Stimulated activated naive CD8-positive, alpha-beta T cell treated with anti-CD3 and anti-CD28 coated beads, Interleukin-15, amount 100 ng/mL, for 72 hours (primary cell): ENCODE results near the gene TAS2R38.
"Not testable (repeated sequence)": the region's sequence is repeated elsewhere in the genome, so short reads cannot be mapped to it uniquely, and the experiment has no call there.

Experiments
- ATAC-seq: fragments of 150-1000 bp; cut with Tn5 transposase; 2 replicates; pipeline ENCODE4 v1.10.0; 2021; ENCODE audit warnings: mild to moderate bottlenecking, moderate library complexity
- DNase-seq, 2 donors: peaks; one replicate each; pipeline ENCODE4 v3.0.0; 2021 to 2022
- H3K27ac Mint-ChIP-seq, 2 donors: one replicate each; pipeline ENCODE4 v1.8.0; 2022; ENCODE audit warnings: mild to moderate bottlenecking in 2 of 2, mixed read lengths in 2 of 2, moderate library complexity in 2 of 2
- H3K27me3 Mint-ChIP-seq: one replicate; pipeline ENCODE4 v1.8.0; 2022; ENCODE audit warnings: mixed read lengths
- H3K4me1 Mint-ChIP-seq: one replicate; pipeline ENCODE4 v1.8.0; 2022; ENCODE audit warnings: mild to moderate bottlenecking, mixed read lengths
- H3K4me3 Mint-ChIP-seq, 2 donors: one replicate each; pipeline ENCODE4 v1.8.0; 2022; ENCODE audit warnings: mild to moderate bottlenecking in 2 of 2, mixed read lengths in 2 of 2, moderate library complexity in 1 of 2
- H3K9me3 Mint-ChIP-seq, 2 donors: one replicate each; pipeline ENCODE4 v1.8.0; 2022; ENCODE audit warnings: mixed read lengths in 2 of 2

TAS2R38 gene

DNA sequence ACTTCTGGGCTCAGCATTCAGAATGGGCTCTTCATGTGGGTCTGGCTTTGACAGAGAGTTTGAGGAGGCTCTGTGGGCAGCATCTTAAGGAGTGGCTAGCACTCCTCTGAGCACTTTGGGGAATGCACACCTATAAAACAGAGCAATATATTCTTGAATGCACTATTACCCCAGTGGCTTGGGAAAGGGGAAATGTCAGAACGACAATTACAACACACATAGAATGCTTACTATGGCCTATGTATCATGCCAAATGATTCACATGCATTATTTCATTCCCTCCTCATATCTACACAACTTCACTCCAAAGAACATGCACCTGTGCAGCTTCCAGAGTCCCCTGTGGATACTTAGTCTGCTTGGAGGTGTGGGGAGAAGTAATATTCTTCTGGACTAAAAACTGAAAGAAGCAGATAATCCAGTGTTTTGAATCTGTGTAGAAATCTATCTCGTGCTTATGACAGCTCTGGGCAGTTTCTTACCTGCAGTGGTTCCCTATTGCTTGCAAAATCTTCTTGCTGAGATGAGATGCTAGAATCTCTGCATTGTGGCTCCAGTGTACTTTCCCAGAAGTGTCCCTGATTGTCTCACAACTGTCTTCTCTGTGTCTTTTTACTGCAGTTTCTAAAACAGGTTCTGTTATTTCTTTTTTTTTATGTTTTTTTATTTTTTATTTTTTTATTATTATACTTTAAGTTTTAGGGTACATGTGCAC is 16.6 kb upstream of the TAS2R38 start:
- no peak overlapping the region for H3K4me3 Mint-ChIP-seq
- no peaks in the 10 kb centered on the region for H3K27me3 Mint-ChIP-seq
- no peak overlapping the region for H3K27ac Mint-ChIP-seq
- DNase-seq = no peak
- no peaks in the 10 kb centered on the region for H3K9me3 Mint-ChIP-seq
- no peak for ATAC-seq
- H3K4me1 Mint-ChIP-seq = no peaks in the 10 kb centered on the region

DNA sequence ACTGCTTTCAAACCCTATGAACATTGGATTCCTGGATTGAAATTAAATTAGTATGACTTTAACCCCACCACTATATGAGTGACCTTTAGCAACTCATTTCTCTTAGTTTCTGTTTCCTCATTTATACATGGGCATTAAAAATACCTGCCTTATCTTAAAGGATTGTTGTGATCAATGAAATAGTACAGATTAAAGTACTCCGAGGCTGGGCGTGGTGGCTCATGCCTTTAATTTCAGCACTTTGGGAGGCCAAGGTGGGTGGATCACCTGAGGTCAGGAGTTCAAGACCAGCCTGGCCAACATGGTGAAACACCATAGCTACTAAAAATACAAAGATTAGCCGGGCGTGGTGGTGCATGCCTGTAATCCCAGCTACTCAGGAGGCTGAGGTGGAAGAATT is 14.2 kb upstream of the TAS2R38 start:
- not testable (repeated sequence) for H3K4me3 Mint-ChIP-seq, DNase-seq, H3K27ac Mint-ChIP-seq, H3K9me3 Mint-ChIP-seq, H3K27me3 Mint-ChIP-seq, ATAC-seq, H3K4me1 Mint-ChIP-seq

DNA sequence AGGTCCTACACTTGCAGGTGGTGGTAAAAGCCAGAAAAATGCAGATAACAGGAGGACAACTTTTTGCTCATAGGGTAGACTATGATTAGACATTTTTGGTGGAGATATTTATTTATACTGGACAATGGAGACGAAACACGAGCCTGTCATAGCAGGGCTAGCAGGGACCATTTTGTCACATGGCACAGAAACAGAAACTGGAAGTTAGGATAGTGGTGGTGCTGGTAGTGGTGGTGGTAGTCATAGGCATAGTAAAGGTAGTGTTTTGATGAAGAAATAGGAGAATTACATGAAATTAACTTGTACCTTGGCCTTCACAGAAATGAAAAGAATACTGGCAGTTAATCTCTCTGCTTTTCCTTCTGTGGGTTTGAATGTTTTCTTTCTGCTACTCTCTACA is 13.3 kb upstream of the TAS2R38 start:
- Mint-ChIP-seq H3K27ac (no peak overlapping the region), H3K27me3 (no peaks in the 10 kb centered on the region), H3K4me1 (no peaks in the 10 kb centered on the region), H3K4me3 (no peak overlapping the region), H3K9me3 (no peaks in the 10 kb centered on the region)
- ATAC-seq (no peak), DNase-seq (no peak)

DNA sequence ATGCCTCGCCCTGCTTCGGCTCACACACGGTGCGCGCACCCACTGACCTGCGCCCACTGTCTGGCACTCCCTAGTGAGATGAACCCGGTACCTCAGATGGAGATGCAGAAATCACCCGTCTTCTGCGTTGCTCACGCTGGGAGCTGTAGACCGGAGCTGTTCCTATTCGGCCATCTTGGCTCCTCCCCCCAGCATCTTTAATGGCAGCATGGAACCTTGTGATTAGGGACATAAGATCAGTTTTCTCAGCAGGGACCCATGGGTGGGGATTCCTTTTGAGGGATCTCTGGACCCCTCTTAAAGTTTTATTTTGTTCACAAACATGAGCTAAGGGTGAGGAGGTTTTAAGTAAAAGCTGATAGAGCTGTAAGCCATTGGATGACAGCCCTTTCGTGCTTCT is 12.4 kb upstream of the TAS2R38 start:
- peak overlapping the region in 1 of 2 donors; percentile 76 for H3K27ac Mint-ChIP-seq
- not testable (repeated sequence) for H3K4me3 Mint-ChIP-seq, DNase-seq, H3K4me1 Mint-ChIP-seq, ATAC-seq, H3K27me3 Mint-ChIP-seq, H3K9me3 Mint-ChIP-seq

DNA sequence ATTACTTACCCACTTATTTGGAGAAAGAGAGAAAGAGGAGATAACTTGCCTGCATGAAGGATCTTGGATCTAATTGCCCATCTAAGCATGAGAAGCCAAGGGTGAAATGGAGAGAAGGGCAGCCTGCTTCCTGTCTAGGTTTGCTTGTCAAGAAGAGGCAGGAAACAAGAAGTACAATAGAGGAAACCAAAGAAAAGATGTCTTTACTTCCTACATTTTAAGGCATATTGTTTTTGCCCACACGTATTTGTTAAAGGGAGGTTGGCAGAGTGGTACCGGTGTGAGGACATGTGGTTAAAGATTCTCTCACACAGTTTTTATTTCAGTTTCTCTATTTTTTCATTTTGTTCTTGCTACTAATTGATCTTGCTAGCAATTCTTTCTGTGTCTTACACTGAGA is 6.0 kb upstream of the TAS2R38 start:
- no peak for ATAC-seq
- Mint-ChIP-seq H3K4me3 (no peak overlapping the region), H3K27ac (no peak overlapping the region), H3K4me1 (peaks cover 12% of the 10 kb centered on the region), H3K27me3 (no peaks in the 10 kb centered on the region), H3K9me3 (no peaks in the 10 kb centered on the region)
- no peak for DNase-seq

DNA sequence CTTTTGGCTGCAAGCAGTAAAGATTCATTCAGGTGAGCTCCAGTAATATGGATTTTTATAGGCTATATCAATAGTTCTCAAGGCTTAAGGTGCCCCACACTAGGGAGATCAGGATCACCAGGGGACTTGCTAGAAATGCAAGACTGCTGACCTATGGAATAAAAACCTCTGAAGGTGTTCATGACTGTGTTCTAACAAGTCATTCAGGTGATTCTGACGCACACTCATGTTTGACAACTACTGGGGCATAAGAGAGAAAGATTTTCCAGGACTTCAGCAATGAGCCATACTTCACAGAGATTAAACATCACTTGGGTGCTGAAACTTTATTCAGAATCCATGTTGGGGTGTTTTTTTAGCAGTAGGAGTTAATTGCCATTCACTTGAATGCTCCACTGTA is 4.8 kb upstream of the TAS2R38 start:
- H3K27me3 Mint-ChIP-seq = no peaks in the 10 kb centered on the region
- H3K4me1 Mint-ChIP-seq = peaks cover 12% of the 10 kb centered on the region
- no peak for ATAC-seq
- no peak overlapping the region for H3K4me3 Mint-ChIP-seq
- H3K9me3 Mint-ChIP-seq = no peaks in the 10 kb centered on the region
- no peak overlapping the region for H3K27ac Mint-ChIP-seq
- no peak for DNase-seq

DNA sequence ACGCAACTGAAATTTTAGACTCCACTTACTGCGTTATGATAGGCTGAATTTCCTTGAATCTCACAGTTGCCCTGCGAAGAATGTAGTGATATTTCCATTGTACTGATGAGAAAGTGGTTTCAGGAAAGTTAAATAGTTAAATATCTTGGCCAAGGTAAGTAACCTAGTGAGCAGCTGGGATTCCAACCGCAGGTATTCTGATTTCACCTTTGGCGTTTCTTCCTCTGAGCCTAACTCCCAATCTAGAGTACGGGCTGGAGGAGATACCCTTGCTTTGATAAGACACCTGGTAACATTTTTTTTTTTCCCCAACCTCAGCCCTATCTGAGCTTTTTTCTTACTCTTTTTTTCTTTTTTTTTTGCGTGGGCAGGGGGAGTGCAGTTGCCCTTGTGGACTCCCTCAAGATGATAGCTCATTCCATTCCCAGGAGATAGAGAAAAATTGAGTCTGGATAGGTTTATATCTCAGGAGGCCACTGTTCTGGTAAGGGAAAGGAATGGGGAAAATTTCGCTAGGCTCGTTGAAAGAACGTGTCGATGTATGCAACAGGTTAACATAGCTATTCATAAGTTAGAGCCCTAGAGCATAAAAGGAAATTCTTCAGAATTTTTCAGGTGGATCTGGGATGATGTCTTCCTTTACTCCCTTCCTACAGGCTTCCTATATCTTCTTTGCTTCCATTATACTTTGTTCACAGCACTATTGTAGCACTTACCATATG is 3.1 kb upstream of the TAS2R38 start:
- Mint-ChIP-seq H3K27me3 (no peaks in the 10 kb centered on the region), H3K4me3 (peak overlapping the region; percentile 82 to 87), H3K4me1 (peaks cover 12% of the 10 kb centered on the region), H3K9me3 (no peaks in the 10 kb centered on the region), H3K27ac (peak overlapping the region in 1 of 2 donors; percentile 54)
- ATAC-seq (no peak), DNase-seq (no peak)

DNA sequence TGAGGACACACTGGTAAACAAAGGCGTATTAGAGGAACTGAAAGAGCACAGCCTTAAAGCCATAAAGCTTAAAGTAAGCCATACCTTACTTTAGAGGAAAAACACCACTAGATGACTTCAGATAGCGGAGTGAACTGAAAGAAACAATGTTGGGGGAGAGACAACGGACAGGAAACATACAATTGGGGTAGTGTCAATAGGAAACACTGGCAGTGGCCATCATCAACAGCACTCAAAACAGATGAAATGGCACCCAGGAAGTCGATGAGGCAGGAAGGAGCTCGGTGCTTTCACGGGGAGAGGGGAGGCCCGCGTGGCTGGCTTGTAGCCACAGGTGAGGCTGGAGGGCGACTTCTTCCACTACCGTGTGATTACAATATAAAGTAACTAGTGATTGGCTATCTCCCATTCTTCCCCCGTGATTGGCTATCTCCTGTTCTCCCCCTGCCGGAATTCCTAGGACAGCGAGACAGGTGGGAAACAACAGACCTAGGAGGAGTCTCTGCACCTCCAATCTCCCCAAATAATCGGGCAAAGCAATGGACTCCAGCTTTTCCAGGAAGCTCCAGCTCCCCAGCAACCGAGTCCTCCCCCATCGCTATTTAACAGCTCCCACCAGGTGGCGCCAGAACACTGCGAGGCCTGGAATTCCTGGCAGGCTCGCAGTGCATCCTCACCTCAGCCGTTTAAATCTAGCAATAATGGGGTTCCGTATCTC is 2.4 kb upstream of the TAS2R38 start:
- no peaks in the 10 kb centered on the region for H3K27me3 Mint-ChIP-seq
- peak; percentile 90 for ATAC-seq
- peak; percentile 62 to 70 for DNase-seq
- H3K4me1 Mint-ChIP-seq = peaks cover 12% of the 10 kb centered on the region
- H3K4me3 Mint-ChIP-seq = peak overlapping the region; percentile 82 to 87
- peak overlapping the region in 1 of 2 donors; percentile 92 for H3K27ac Mint-ChIP-seq
- no peaks in the 10 kb centered on the region for H3K9me3 Mint-ChIP-seq

DNA sequence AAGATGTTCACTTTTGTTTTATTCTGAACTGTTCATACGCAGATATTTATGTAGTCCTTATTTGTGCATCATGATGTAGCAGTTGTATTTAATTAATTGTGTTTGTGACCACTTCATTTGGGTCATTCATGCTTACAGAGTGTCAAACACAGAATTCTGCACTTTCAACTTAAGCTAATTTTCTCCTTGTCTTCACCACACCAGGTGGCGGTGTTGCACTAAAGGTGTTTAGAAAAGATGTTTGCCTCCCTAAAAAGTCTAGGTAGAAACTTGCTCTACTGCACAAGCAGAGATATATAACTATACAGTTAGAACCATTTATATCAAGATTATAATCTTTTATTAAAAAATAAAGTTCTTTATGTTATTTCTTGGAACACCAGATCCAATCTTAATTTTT is 1.3 kb upstream of the TAS2R38 start:
- no peaks in the 10 kb centered on the region for H3K27me3 Mint-ChIP-seq
- no peak overlapping the region for H3K27ac Mint-ChIP-seq
- DNase-seq = no peak
- H3K9me3 Mint-ChIP-seq = no peaks in the 10 kb centered on the region
- peaks cover 12% of the 10 kb centered on the region for H3K4me1 Mint-ChIP-seq
- no peak overlapping the region for H3K4me3 Mint-ChIP-seq
- ATAC-seq = no peak

DNA sequence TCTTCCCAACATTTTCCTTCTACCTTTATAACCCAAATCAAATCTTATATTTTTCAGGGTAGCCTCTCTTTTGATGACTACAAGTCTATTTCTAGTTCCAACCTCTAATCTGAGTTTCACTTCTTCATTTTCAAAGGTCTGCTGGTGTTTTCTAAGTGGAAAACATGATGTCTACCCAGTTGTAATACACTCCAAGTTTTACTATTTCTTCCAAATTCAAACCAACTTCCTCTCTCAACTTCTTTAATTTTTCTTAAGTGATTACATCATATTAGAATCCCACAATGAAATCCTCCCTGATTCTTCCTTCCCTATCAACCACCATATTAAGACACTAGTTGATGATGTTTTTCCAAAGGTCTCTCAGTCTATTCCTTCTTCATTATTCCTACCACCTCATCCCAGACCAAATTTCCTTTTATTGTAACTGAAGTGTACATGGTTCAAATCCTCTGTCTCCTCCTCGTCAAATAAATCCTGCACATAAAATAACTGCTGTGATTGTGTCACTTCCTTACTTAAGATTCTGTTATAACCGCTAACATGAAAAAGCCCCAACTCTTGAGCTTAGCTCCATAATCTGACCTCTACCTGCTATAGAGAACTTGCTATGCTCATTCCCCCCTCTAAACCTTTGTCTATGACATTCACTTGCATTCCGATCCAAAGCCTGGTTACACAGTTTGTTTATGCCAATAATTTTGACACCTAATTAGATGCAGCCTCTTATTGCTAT is 12.7 kb downstream of the TAS2R38 start:
- Mint-ChIP-seq H3K4me3 (no peak overlapping the region), H3K4me1 (no peaks in the 10 kb centered on the region), H3K9me3 (no peaks in the 10 kb centered on the region), H3K27ac (no peak overlapping the region), H3K27me3 (no peaks in the 10 kb centered on the region)
- DNase-seq (no peak), ATAC-seq (no peak)

DNA sequence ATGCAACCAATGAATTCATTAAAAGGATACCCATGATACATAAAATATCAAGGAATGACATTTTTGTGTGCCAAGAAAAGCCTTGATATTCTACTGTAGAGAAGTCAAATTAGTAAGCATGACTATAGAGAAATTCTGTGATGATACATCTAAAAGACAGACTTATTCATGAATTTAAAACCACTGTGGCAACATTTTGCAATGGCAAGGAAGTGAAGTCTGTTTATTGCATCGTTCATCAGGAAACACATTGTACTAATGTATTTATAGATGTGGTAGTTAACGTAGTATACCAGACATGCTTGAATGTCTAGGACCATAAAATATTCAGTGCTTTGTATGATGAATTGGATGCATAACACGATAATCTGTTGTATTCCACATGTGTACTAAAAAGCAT is 17.5 kb downstream of the TAS2R38 start:
- ATAC-seq = no peak
- no peak overlapping the region for H3K4me3 Mint-ChIP-seq
- no peak overlapping the region for H3K27ac Mint-ChIP-seq
- DNase-seq = no peak
- H3K27me3 Mint-ChIP-seq = no peaks in the 10 kb centered on the region
- H3K4me1 Mint-ChIP-seq = no peaks in the 10 kb centered on the region
- H3K9me3 Mint-ChIP-seq = no peaks in the 10 kb centered on the region

DNA sequence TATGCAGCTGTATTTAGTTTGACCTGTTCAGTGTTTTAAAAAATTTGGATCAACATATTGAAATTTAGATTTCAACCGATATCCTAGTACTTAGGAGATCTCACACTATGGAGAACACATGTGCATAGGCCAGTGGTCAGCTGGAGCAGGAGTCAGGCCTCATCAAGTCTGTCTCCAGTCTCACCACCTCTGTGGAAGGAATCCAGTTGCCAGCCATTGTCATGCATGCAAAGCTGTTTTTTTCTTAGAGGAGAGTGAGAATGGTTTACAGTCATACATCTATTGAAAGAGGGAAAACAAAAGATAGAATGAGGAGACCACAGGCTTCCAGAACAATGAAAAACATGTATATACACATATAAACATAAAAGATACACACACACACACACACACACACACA is 19.2 kb downstream of the TAS2R38 start:
- no peak for ATAC-seq
- no peak for DNase-seq
- no peak overlapping the region for H3K4me3 Mint-ChIP-seq
- H3K4me1 Mint-ChIP-seq = no peaks in the 10 kb centered on the region
- H3K9me3 Mint-ChIP-seq = no peaks in the 10 kb centered on the region
- no peak overlapping the region for H3K27ac Mint-ChIP-seq
- no peaks in the 10 kb centered on the region for H3K27me3 Mint-ChIP-seq

DNA sequence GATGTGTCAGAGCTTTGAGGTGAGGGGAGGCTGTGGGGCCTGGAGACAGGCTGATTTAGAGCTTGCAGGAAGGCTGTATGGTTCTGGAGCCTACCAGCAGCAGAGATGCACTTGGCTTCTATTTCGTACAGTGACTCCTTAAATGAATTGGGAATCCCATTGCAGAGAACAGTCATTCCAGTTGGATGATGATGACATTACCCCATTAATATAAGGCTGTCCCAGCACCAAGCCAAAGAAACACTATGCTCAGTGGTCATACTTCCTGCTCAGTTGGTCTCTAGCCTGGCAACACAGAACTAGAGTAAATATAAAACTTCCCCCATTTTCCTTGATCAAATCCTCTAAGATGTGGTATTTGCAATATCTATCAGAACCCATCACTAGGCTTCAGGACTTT is 21.1 kb downstream of the TAS2R38 start:
- Mint-ChIP-seq H3K9me3 (no peaks in the 10 kb centered on the region), H3K4me3 (no peak overlapping the region), H3K27me3 (no peaks in the 10 kb centered on the region), H3K4me1 (no peaks in the 10 kb centered on the region), H3K27ac (no peak overlapping the region)
- ATAC-seq (no peak), DNase-seq (no peak)

DNA sequence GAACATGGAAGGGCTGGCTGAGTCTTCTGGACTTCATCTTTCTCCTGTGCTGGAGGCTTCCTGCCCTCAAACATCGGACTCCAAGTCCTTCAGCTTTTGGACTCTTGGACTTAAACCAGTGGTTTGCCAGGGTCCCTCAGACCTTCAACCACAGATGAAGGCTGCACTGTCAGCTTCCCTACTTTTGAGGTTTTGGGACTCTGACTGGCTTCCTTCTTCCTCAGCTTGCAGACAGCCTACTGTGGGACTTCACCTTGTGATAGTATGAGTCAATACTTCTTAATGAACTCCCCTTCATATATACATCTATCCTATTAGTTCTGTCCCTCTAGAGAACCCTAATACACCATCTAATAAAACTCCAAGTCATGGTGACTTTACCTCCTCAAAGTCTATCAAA is 22.8 kb downstream of the TAS2R38 start:
- ATAC-seq = no peak
- Mint-ChIP-seq H3K4me1 (no peaks in the 10 kb centered on the region), H3K27ac (peak overlapping the region in 1 of 2 donors; percentile 3), H3K9me3 (no peaks in the 10 kb centered on the region), H3K4me3 (no peak overlapping the region), H3K27me3 (peaks cover 6% of the 10 kb centered on the region)
- DNase-seq = no peak

DNA sequence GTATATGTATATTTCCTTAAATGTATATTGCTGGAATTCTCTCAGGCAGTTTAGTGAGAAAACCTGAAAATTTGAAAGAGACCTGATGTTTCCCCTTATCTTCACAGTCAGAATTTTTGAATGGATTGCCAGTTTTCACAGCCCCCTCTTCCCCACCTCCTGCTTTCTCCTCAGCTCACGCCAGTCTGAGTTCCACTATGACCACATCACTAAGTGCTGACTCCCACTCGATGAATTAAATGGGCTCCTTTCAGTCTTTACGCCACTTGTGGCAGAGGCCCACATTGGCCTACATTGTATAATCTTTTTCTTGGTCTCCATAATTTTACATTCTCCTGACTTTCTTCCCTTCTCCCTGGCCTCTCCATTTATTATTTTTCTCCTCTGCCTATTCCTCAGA is 23.7 kb downstream of the TAS2R38 start:
- Mint-ChIP-seq H3K27me3 (peaks cover 6% of the 10 kb centered on the region), H3K4me3 (no peak overlapping the region), H3K4me1 (no peaks in the 10 kb centered on the region), H3K9me3 (no peaks in the 10 kb centered on the region), H3K27ac (no peak overlapping the region)
- DNase-seq (no peak), ATAC-seq (no peak)

DNA sequence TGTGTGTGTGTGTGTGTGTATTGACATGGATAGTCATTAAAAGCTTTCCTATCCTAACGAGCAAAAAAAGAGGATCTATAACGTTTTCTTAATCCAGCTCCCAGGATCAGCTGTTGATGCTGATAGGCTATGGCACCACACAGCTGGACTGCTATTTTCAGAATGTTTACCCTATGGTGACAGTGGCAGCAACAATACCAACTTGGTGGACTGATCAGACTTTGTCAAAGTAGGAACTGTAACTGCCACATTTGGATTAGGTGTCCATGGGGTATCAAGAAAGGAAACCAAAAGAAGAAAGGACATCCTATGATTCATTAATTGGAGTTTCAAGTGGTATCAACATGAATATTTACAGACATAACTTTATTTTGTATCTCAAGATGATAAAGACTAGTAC is 24.1 kb downstream of the TAS2R38 start:
- no peaks in the 10 kb centered on the region for H3K4me1 Mint-ChIP-seq
- ATAC-seq = no peak
- DNase-seq = no peak
- no peak overlapping the region for H3K27ac Mint-ChIP-seq
- H3K4me3 Mint-ChIP-seq = no peak overlapping the region
- no peaks in the 10 kb centered on the region for H3K9me3 Mint-ChIP-seq
- peaks cover 6% of the 10 kb centered on the region for H3K27me3 Mint-ChIP-seq
